Upper lobe of left lung (tissue), 6 donors: ENCODE results near the gene STIM1. TPM values are rescaled to one million over a fixed set of nuclear protein-coding genes. Genes with fewer than 3 reads are reported as not detected.

Experiments
- ATAC-seq, 2 donors: fragments of 200-7000 bp; cut with Tn5 transposase; one replicate each; pipeline ENCODE4 v1.9.1; 2022; ENCODE audit warnings: mild to moderate bottlenecking in 2 of 2, moderate library complexity in 2 of 2; ENCODE audit not compliant: low FRiP score in 2 of 2
- DNase-seq, 2 donors: peaks; one replicate each; pipeline ENCODE4 v3.0.0-alpha.2; 2019 to 2020
- H3K27ac ChIP-seq, 4 donors: fragments of 200-600 bp; sonication (generic); one replicate each; pipeline ENCODE4 v1.5.1; 2016 to 2019
- H3K27me3 ChIP-seq, 4 donors: fragments of 200-600 bp; sonication (generic); one replicate each; pipeline ENCODE4 v1.5.1; 2017 to 2019
- H3K36me3 ChIP-seq, 4 donors: fragments of 200-600 bp; sonication (generic); one replicate each; pipeline ENCODE4 v1.5.1; 2016 to 2019
- H3K4me1 ChIP-seq, 4 donors: fragments of 200-600 bp; sonication (generic); one replicate each; pipeline ENCODE4 v1.5.1; 2018 to 2019
- H3K4me3 ChIP-seq, 4 donors: fragments of 200-600 bp; sonication (generic); one replicate each; pipeline ENCODE4 v1.5.1; 2017 to 2019; ENCODE audit warnings: mild to moderate bottlenecking in 2 of 4, moderate library complexity in 1 of 4
- H3K9me3 ChIP-seq, 4 donors: fragments of 200-600 bp; sonication (generic); one replicate each; pipeline ENCODE4 v1.5.1; 2018 to 2019
- CTCF ChIP-seq, 6 experiments: fragments of 450-650 bp in 4 of 6; fragments of 200-600 bp in 2 of 6; sonication (generic) in 2 of 6; IDR thresholded peaks; one replicate each; pipeline ENCODE4 v1.5.1; 2016 to 2019; ENCODE audit warnings: antibody characterized with exemption in 6 of 6
- EP300 ChIP-seq, 4 donors: sonication (generic); formaldehyde crosslinking; IDR thresholded peaks; one replicate each; pipeline ENCODE4 v1.5.1; 2017; ENCODE audit warnings: antibody characterized with exemption in 4 of 4, control low read depth in 2 of 4
- POLR2A ChIP-seq, 4 donors: fragments of 450-650 bp; IDR thresholded peaks; one replicate each; pipeline ENCODE4 v1.5.1; 2016 to 2017; ENCODE audit warnings: antibody characterized with exemption in 4 of 4, mild to moderate bottlenecking in 2 of 4
- POLR2AphosphoS5 ChIP-seq, 2 donors: sonication (generic); formaldehyde crosslinking; IDR thresholded peaks; one replicate each; pipeline ENCODE4 v1.5.1; 2017; ENCODE audit warnings: antibody characterized with exemption in 2 of 2
- WGBS, 2 donors: methylation state at CpG; one replicate each; pipeline ENCODE4 v1.1.5; 2017 to 2018; 5-methylcytosine and 5-hydroxymethylcytosine counted together
- total RNA-seq, 6 donors: library from RNA; depleted of rRNA in 4 of 6; stranded (reverse); fragments of >200 nt in 4 of 6; gene quantifications; one replicate each; pipeline versions ENCODE4 v1.1.0 to v1.2.1, GENCODE V29; 2016 to 2021
- donor health status: DM: no; HTN: no; CAD: no; lungs with moderate emphysema.
- donor health status: DM: no; HTN: yes; CAD: no; lungs with severe emphysema.

The STIM1 gene
- total RNA-seq, 6 donors from 2014 or later, result 39.7 to 81.8 (median 56.5) TPM

- H3K36me3 ChIP-seq, result no peaks in the 10 kb centered on the region
- WGBS, 2 donors, result 71 to 79% methylated on average over 3 of the region's 3 CpGs
- H3K27me3 ChIP-seq, result no peaks in the 10 kb centered on the region
- ATAC-seq (no peak), DNase-seq (no peak)
- H3K27ac ChIP-seq, result no peak overlapping the region
- H3K4me1 ChIP-seq, result peaks cover 0 to 2% (median 0%) of the 10 kb centered on the region in 4 donors
- TF ChIP-seq EP300 (IDR thresholded peaks at IDR 0.05) (no peak), CTCF (IDR thresholded peaks at IDR 0.05) (no peak), POLR2AphosphoS5 (IDR thresholded peaks at IDR 0.05) (no peak), POLR2A (IDR thresholded peaks at IDR 0.05) (no peak)
- H3K4me3 ChIP-seq, result no peak overlapping the region
- peaks cover 0 to 5% (median 0%) of the 10 kb centered on the region in 4 donors for H3K9me3 ChIP-seq
Measured at GRCh38 chr11:3989921-3990290, 134.4 kb downstream of the STIM1 start.

- Histone ChIP-seq H3K9me3 (peaks cover 0 to 5% (median 0%) of the 10 kb centered on the region in 4 donors), H3K4me3 (no peak overlapping the region), H3K36me3 (no peaks in the 10 kb centered on the region), H3K27ac (no peak overlapping the region), H3K4me1 (peaks cover 0 to 2% (median 0%) of the 10 kb centered on the region in 4 donors), H3K27me3 (no peaks in the 10 kb centered on the region)
- ATAC-seq (no peak), DNase-seq (no peak)
- TF ChIP-seq CTCF (IDR thresholded peaks at IDR 0.05), result no peak
- no peak for TF ChIP-seq POLR2AphosphoS5 (IDR thresholded peaks at IDR 0.05)
- no peak for TF ChIP-seq EP300 (IDR thresholded peaks at IDR 0.05)
- no peak for TF ChIP-seq POLR2A (IDR thresholded peaks at IDR 0.05)
Measured at GRCh38 chr11:3990406-3990805, 134.9 kb downstream of the STIM1 start.

- no peaks in the 10 kb centered on the region for H3K36me3 ChIP-seq
- no peak overlapping the region for H3K4me3 ChIP-seq
- no peak for DNase-seq
- H3K9me3 ChIP-seq, result peaks cover 0 to 5% (median 0%) of the 10 kb centered on the region in 4 donors
- H3K4me1 ChIP-seq, result peaks cover 0 to 13% (median 4%) of the 10 kb centered on the region in 4 donors
- no peak overlapping the region for H3K27ac ChIP-seq
- WGBS, 2 donors, result 100% methylated on average over 1 of the region's 1 CpG
- H3K27me3 ChIP-seq, result no peaks in the 10 kb centered on the region
- no peak for TF ChIP-seq POLR2A (IDR thresholded peaks at IDR 0.05)
- TF ChIP-seq EP300 (IDR thresholded peaks at IDR 0.05), result no peak
- TF ChIP-seq POLR2AphosphoS5 (IDR thresholded peaks at IDR 0.05), result no peak
- TF ChIP-seq CTCF (IDR thresholded peaks at IDR 0.05), result no peak
- no peak for ATAC-seq
Measured at GRCh38 chr11:3992964-3993363, 137.5 kb downstream of the STIM1 start.

- ATAC-seq (no peak), DNase-seq (no peak)
- Histone ChIP-seq H3K9me3 (peaks cover 0 to 5% (median 0%) of the 10 kb centered on the region in 4 donors), H3K4me1 (peaks cover 0 to 13% (median 4%) of the 10 kb centered on the region in 4 donors), H3K36me3 (no peaks in the 10 kb centered on the region), H3K4me3 (no peak overlapping the region), H3K27me3 (no peaks in the 10 kb centered on the region), H3K27ac (no peak overlapping the region)
- TF ChIP-seq CTCF (IDR thresholded peaks at IDR 0.05) (no peak), POLR2AphosphoS5 (IDR thresholded peaks at IDR 0.05) (no peak), POLR2A (IDR thresholded peaks at IDR 0.05) (no peak), EP300 (IDR thresholded peaks at IDR 0.05) (no peak)
- WGBS, 2 donors, result 88 to 94% methylated on average over 6 of the region's 6 CpGs
Measured at GRCh38 chr11:3994030-3994640, 138.7 kb downstream of the STIM1 start.

GRCh38 chr11:3995307-3995706, 139.8 kb downstream of the STIM1 start:
- Histone ChIP-seq H3K9me3 (peaks cover 0 to 5% (median 0%) of the 10 kb centered on the region in 4 donors), H3K36me3 (no peaks in the 10 kb centered on the region), H3K4me3 (no peak overlapping the region), H3K4me1 (peaks cover 0 to 13% (median 4%) of the 10 kb centered on the region in 4 donors), H3K27me3 (no peaks in the 10 kb centered on the region), H3K27ac (no peak overlapping the region)
- 95 to 100% methylated on average over 1 of the region's 1 CpG for WGBS, 2 donors
- no peak for ATAC-seq
- no peak for DNase-seq
- TF ChIP-seq POLR2A (IDR thresholded peaks at IDR 0.05) (no peak), POLR2AphosphoS5 (IDR thresholded peaks at IDR 0.05) (no peak), CTCF (IDR thresholded peaks at IDR 0.05) (no peak), EP300 (IDR thresholded peaks at IDR 0.05) (no peak)
